ENCODE data around the gene ZNF574.
"Not testable (repeated sequence)": the region's sequence is repeated elsewhere in the genome, so short reads cannot be mapped to it uniquely, and the experiment has no call there.

The ZNF574 gene

GRCh38 chr19:42083537-42083936 is 7.6 kb downstream of the ZNF574 start:
- no peak for DNase-seq

- DNase-seq, result no peak
Observed at GRCh38 chr19:42086188-42086736, 10.3 kb downstream of the ZNF574 start.

GRCh38 chr19:42086770-42087550 is 11.0 kb downstream of the ZNF574 start:
- no peak for DNase-seq

GRCh38 chr19:42088471-42089190 is 12.7 kb downstream of the ZNF574 start:
- DNase-seq, result no peak

GRCh38 chr19:42089191-42089750 is 13.3 kb downstream of the ZNF574 start:
- no peak for DNase-seq

GRCh38 chr19:42089772-42090171 is 13.8 kb downstream of the ZNF574 start:
- DNase-seq, result no peak

GRCh38 chr19:42090672-42091071 is 14.7 kb downstream of the ZNF574 start:
- DNase-seq, result peak; percentile 62

- DNase-seq, result no peak
Observed at GRCh38 chr19:42091300-42091699, 15.3 kb downstream of the ZNF574 start.

- no peak for DNase-seq
Observed at GRCh38 chr19:42091742-42092141, 15.8 kb downstream of the ZNF574 start.

- DNase-seq, result peak; percentile 48
Observed at GRCh38 chr19:42092350-42092749, 16.4 kb downstream of the ZNF574 start.

- DNase-seq, result no peak
Observed at GRCh38 chr19:42093505-42093904, 17.5 kb downstream of the ZNF574 start.

GRCh38 chr19:42093926-42094325 is 18.0 kb downstream of the ZNF574 start:
- no peak for DNase-seq

GRCh38 chr19:42095142-42095813 is 19.3 kb downstream of the ZNF574 start:
- no peak for DNase-seq

GRCh38 chr19:42095814-42096230 is 19.9 kb downstream of the ZNF574 start:
- DNase-seq, result no peak

- DNase-seq, result no peak
Observed at GRCh38 chr19:42096255-42096837, 20.4 kb downstream of the ZNF574 start.

- no peak for DNase-seq
Observed at GRCh38 chr19:42097461-42097860, 21.5 kb downstream of the ZNF574 start.

GRCh38 chr19:42098781-42099180 is 22.8 kb downstream of the ZNF574 start:
- DNase-seq, result no peak

- no peak for DNase-seq
Observed at GRCh38 chr19:42099336-42099925, 23.5 kb downstream of the ZNF574 start.

GRCh38 chr19:42100241-42100640 is 24.3 kb downstream of the ZNF574 start:
- not testable (repeated sequence) for DNase-seq

GRCh38 chr19:42102877-42103276 is 26.9 kb downstream of the ZNF574 start:
- no peak for DNase-seq

- DNase-seq, result no peak
Observed at GRCh38 chr19:42105368-42105767, 29.4 kb downstream of the ZNF574 start.

All from NCI-H524 treated with DMSO at 0.1 percent for 48 hours (cell line).